22Rv1 (cell line): Measurements from ENCODE around the gene CUL7.

Experiments
- CTCF ChIP-seq: fragments of 450-650 bp; IDR thresholded peaks from 2 replicates; pipeline ENCODE4 v1.5.1; 2017; ENCODE audit warnings: mild to moderate bottlenecking
- ZFX ChIP-seq: fragments of 450-650 bp; IDR thresholded peaks from 2 replicates; pipeline ENCODE4 v1.6.1; 2017; ENCODE audit warnings: antibody characterized with exemption, borderline replicate concordance

- TF ChIP-seq CTCF (no peak), ZFX (no peak)
Observed at GRCh38 chr6:43089874-43090558, 36.4 kb upstream of the CUL7 start.
